GM19239 (cell line): ENCODE measurements around the gene FAM20A.

Source experiments
- DNase-seq: peaks from one replicate; pipeline ENCODE4 v3.0.0; 2011; ENCODE audit warnings: low spot score; ENCODE audit not compliant: insufficient read length
- FAIRE-seq: peaks from 2 replicates; lab custom pipeline; 2011; peaks lifted over from hg19 to GRCh38; lab: Jason Lieb, UNC

Gene FAM20A

GRCh38 chr17:68611353-68612208, 10.4 kb upstream of the FAM20A start:
- no peak for DNase-seq
- FAIRE-seq = no peak

GRCh38 chr17:68610554-68610953, 9.4 kb upstream of the FAM20A start:
- FAIRE-seq = no peak
- no peak for DNase-seq

GRCh38 chr17:68608515-68609130, 7.5 kb upstream of the FAM20A start:
- DNase-seq = no peak
- FAIRE-seq = no peak

- no peak for FAIRE-seq
- no peak for DNase-seq
These were observed 5.5 kb upstream of the FAM20A start for GRCh38 chr17:68606451-68607307.

GRCh38 chr17:68605914-68606313, 4.7 kb upstream of the FAM20A start:
- DNase-seq (no peak), FAIRE-seq (no peak)

DNA sequence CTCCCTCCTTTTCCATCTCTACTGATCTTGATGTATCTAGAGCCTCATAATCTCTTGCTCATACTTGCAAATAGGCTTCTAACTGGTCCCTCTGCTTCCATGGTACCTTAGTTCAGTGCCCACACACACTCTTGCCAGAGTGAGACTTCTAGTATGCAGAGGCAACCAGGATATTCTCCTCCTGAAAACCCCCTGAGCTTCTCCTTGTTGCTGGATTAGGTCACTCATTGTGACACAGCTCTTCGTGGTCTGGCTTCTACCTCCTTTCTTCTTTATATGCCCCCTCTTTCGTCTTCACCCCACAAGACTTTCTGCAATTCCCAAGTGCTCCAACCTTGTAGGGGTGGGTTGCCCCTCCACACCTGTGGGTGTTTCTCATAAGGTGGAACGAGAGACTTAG, 2.5 kb upstream of the FAM20A start:
- no peak for DNase-seq

DNA sequence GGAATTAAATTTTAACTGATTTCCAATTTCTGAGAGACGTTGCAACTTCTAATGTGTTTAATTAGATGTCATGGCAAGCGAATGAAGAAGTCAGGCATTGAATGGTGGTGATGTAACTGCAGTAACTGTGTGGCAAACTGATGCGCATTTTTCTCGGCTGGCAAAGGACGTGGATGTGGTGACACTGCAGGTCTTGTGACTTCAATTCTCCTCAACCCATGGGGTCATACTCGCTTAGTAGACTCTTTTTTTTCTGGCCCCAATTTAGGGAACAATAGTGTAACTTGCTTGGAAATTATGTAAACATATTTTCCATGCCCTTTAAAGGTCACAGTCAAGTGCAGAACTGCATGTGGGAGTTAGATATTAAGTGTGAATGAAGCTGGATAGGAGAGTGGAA, 1.9 kb upstream of the FAM20A start:
- DNase-seq = no peak
- no peak for FAIRE-seq

More for the DNA sequence above, 2.5 kb upstream of the FAM20A start:
- FAIRE-seq = no peak

DNA sequence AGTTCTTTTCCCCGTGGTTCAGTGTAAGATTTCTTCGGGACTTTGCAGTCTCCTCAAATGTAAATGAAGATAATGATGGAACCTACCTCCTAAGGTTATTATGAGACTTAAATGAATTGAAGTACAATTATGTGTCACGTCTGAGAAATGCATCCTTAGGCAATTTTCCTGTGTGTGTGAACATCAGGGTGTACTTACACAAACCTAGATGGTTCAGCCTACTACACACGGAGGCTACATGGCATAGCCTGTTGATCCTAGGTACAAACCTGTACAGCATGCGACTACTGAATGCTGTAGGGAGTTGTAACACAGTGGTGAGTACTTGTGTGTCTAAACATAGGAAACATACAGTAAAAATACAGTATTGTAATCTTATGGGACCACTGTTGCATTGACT, 1.1 kb upstream of the FAM20A start:
- DNase-seq (no peak), FAIRE-seq (no peak)

GRCh38 chr17:68601565-68602288, 560 bp upstream of the FAM20A start:
- no peak for DNase-seq
- no peak for FAIRE-seq

GRCh38 chr17:68600067-68600930, 868 bp downstream of the FAM20A start:
- FAIRE-seq (no peak), DNase-seq (no peak)

DNA sequence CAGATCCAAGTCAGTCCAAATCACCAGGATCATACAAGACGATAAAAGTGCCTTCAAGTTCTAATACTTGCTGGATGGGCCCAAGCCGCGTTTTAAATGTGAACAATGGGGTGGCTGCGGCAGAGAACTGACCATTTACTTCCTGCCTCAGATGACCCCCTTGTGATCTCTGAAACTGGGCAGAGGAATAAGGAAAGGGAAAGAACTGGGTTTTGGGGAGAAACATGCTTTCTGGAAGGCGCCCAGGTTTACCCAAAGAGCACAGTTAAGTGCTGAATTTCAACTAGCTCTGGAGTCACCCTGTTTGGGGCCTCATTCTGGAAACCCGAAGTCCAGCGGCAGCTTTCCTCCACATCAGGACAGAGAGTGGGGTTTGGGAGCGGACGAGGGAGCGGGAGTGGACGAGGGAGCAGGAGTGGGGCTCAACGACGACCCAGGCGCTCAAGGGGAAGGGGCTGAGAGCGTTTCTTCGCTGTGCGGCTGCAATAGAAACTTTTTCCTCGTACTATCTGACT, 1.6 kb downstream of the FAM20A start:
- no peak for FAIRE-seq
- DNase-seq = no peak

- no peak for FAIRE-seq
- DNase-seq = no peak
These were observed 2.1 kb downstream of the FAM20A start for GRCh38 chr17:68599091-68599490.

DNA sequence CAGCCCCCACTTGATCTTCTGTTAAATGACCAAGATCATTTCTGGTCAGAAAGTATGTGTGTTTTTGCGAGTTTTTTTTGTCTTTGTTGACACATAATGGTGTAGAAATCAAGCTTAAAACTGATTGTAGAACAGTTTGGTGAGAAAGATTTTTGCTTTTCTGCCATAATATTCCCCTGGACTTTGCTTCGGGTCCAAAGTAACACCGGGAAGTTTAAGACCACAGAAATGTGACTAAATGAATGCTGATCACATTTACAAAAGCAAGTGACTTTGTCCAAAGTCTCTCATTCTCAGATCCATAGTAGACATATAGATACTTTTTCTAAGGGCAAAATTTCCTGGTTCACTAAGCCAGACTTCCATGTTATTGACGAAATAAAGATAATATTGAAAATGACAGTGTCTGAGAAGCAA, 2.6 kb downstream of the FAM20A start:
- FAIRE-seq (no peak), DNase-seq (no peak)

GRCh38 chr17:68598074-68598473, 3.1 kb downstream of the FAM20A start:
- DNase-seq (no peak), FAIRE-seq (no peak)

GRCh38 chr17:68596411-68596945, 4.7 kb downstream of the FAM20A start:
- no peak for FAIRE-seq
- DNase-seq = no peak

DNA sequence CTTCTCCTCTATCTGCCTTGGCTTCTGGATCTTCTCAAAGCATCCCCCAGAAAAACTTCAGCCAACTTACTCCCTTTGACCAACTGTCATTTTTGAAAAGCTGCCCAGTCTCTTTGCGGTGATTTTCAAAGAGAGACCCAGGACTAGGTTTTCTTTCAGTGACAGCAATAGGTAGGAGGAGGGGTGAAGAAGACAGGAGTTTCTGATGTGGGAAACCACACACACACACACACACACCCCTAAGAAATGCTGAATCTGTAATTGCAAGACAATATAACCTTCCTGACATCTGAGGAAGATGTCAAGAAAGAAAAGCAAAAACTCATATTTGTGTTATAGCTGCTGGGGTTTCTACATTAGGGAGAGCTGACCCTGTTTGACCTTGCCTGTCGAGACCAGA, 5.2 kb downstream of the FAM20A start:
- no peak for DNase-seq
- no peak for FAIRE-seq

DNA sequence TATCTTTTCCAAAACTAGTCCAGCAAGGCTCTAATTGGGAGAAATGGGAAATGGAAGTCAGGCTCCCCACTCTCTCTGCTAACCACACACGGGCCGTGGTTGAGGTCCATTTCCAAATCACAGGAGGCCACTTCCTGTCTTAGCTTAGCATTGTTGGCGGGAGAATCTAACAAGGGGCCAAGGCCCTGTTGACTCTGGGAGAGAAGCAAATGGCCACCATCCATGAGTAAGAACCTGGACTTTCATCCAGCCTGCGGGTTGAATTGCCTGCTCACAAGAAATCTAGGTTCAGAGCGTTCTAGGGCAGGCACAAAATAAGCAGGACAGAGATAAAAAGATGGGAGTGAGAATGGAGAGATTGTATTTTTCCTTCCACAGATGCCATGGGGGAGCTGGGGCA, 5.7 kb downstream of the FAM20A start:
- DNase-seq (no peak), FAIRE-seq (no peak)

DNA sequence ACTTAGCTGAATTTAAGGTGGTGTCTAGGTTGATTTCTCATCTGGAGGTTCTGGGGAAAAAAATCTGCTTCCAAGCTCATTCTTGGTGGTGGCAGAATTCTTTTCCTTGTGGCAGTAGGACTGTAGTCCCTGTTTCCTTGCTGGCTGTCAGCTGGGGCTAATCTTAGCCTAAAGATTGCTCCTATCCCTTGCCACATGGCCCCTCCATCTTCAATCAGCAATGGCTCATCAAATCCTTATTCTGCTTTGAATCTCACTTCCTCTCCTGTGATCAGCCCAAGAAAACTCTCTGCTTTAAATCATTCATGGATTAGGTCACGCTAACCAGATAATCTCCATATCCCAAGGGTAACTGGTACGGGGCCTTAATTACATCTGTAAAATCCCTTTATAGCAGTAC, 6.6 kb downstream of the FAM20A start:
- no peak for DNase-seq
- no peak for FAIRE-seq
